GM18517 (cell line): Measurements from ENCODE around the gene ILDR2.

Experiments used
- ATAC-seq: cut with Tn5 transposase; IDR thresholded peaks from one replicate; pipeline ENCODE4 v1.9.1; 2021; ENCODE audit warnings: mild to moderate bottlenecking, moderate library complexity; ENCODE audit not compliant: unreplicated experiment

ILDR2 gene

DNA sequence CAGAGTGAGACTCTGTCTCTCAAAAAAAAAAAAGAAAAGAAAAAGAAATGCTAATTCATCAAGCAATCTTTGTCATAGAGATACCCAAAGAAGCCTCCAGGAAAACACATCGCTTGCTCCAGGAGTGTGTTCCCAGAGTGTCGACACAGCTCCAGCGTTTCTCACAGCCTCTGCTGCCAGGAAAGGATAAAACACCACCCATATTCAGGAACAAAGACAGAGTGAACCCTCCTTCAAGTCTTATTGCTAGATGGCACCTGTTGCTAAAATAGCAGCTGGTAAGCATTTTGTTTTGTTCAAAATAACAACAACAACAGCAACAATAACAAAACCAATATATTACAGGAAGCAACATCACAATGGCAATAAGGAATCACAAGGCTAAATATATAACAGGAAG lies 3.1 kb downstream of the ILDR2 start:
- no peak for ATAC-seq

DNA sequence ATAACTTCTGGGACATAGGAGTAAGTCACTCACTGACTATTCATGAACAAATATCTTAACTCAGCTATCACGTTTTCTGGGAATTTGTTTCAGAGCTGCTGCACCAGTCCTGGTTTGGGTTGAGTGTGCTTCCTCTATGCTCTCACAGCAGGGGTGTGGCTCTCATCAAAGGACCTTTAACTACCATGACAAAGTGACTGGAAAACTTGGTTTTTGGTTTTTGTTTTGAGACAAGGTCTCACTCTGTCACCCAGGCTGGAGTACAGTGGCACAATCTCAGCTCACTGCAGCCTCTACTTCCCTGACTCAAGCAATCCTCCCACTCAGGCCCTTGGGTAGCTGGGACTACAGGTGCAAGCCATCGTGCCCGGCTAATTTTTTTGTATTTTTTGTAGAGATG lies 4.1 kb downstream of the ILDR2 start:
- no peak for ATAC-seq

DNA sequence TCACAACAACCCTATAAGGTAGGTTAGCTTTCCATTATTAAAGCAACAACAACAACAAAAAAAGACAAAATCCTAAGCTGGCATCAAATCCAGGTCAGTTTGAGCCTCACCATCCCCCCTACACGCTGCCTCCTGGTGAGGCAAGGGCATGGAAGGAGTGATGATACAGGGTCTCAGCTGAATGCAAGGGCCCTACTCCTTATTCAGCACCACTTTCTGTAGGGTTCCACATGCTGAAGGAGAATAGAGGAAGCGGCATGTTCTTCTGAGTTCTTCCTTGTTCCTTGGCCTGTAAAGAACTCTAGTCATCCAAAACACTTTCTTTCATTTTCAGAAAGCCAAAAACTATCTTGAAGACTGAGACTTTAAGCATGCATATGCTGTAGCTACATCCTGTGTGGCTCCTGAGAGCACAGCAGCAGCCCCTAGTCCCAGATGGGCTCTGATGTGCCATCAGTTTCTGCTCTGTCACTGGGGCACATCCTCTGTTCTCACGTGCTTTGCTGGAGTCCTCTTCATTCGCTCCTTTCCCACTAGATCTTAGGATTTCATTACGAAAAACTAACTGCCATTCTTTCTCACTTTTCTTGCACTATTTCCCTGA lies 6.2 kb downstream of the ILDR2 start:
- peak; percentile 64 for ATAC-seq

DNA sequence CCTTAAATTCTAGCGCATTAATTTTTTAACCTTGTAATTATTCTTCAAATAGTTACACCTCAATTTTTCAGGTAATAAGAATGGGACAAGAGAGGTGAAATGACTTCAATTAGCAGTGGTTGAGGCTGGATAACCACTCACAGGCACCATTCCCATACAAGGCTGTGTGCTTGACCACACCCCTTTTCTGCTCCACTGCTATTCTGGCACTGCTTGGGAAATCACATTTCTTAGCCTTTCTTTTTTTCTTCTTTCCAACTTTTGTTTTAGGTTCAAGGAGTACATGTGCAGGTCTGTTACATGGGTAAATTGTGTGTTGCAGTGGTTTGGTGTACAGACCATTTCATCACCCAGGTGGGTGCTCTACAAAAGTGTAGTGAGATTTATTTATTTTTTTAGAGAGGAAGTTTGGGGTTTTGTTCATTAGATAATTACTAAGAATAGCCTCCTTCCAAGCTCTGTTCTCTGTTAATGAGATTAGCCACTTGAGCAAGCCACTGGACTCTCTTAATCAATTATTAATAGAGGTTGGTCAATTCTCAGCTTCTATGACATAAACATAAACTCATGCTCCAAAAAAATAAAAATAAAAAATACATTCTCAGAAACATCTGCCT lies 14.4 kb downstream of the ILDR2 start:
- no peak for ATAC-seq

DNA sequence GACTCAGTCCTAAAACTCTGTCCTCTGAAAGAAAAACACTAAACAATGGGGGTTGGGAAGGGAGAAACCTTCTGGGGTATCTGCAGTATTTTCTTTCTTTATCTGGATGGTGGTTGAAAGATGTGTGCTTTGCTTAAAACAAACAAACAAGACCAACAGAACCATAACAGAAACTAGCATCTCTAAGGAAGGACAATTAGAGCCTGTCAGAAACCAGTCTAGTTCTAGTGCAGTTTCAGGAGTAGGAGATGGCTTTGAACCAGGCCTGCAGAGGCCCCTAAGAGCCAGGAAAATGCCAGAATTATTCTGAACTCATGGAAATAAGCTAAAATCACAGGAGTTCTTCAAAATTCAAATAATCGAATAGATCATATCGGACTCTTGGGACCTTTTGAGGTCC lies 18.5 kb downstream of the ILDR2 start:
- no peak for ATAC-seq

DNA sequence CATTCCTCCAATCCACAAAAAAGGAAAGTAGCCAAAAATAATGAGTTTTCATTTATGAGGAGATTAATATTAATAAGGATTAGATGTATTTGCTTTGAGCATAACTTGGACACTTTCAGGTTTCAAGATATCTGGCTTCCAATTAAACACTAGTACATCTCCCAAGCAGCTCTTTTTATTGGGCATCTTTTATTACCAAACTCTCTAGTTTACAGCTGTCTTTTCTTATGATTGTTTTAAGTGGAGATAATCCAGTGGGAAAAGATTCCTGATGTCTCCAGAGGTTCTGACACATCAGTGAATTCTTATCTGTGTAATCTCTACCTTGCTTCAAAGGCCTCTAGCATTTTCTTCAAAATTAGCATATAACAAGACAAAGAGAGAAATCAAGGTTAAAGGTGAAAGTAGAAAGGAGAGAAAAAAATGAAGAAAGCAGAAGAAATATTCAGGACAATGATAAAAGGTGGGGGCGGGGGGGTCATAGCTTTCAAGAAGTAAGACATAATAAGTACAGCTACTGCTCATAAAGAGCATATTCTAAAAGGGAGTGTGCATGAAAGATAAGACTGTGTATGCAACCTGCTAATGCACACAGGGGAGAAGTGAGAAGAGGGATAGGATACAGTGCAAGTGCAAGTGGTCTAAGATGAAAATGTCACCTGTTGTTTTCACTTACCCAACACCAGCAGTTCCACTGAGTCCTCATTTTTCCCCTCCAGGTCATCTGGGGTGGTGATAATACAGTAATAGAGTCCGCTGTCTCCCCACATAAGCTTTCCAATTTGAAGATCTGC lies 19.1 kb downstream of the ILDR2 start:
- no peak for ATAC-seq

DNA sequence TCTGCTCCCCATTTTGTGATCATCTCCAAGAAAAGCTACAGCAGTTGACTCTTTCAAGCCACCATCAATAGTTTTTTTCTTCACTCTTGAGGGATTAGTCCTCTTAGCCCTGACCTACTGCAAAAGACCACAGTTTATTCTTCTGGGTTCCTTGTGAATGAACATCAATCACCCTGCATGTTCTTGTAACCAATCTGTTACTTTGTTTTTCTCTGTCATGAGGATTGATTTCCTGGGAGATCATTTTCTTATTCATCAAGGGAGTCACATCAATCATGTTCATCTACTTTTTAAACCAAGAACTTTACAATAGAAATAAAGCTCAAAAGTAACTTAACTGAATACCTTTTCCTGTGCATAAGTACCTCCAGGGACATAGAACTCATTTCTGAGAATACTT lies 21.8 kb downstream of the ILDR2 start:
- no peak for ATAC-seq

DNA sequence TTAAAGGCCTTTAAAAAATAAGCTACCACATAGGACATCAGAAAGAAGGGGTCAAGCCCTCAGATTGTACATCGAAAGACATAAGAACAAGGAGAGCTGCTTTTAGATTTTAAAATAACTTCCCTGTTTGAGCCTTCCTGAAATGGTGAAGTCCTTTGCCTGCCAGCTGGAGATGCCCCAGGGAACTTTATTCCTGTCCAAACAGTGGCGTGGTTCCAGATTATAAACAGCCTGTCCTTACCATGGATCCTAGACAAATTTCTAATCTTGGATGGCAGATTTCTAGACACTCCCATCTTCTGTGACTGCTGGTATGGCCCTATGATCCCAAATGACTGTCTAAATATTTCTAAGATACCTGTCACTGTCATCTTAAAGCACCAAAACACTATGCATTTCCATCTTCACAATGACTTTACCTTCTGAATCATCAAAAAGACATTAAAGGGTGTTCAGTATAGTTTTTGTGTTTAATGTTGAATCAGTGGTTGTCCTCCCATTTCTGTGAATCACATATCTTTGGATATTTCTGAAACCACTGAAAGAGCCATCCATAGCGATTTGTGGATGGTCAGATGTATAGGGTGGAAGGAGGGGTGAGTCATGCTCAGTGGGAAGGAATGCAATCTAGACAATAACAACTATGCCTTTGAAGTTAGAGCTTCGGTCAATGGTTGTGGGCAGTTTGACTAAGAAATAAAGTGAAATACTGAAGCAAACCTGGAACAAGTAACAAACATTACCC lies 23.2 kb downstream of the ILDR2 start:
- no peak for ATAC-seq

DNA sequence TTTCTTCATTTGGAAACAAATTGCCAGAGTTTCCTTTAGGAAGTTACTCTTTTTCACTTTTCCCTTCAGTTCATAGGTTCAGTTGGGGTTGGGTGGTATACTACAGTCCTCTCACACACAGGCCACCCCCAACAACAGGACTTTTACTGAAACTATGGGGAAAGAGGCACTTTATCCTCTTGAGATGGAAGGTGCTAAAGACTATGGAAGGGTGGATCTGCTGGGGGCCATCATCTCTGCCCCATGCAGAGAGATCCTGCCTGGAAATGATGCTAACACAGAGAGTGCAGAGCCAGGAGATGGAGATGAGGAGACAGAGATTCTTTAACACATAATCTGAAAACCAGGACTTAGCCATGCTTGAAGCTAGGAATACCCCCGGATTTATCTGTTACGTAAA lies 24.3 kb downstream of the ILDR2 start:
- no peak for ATAC-seq

DNA sequence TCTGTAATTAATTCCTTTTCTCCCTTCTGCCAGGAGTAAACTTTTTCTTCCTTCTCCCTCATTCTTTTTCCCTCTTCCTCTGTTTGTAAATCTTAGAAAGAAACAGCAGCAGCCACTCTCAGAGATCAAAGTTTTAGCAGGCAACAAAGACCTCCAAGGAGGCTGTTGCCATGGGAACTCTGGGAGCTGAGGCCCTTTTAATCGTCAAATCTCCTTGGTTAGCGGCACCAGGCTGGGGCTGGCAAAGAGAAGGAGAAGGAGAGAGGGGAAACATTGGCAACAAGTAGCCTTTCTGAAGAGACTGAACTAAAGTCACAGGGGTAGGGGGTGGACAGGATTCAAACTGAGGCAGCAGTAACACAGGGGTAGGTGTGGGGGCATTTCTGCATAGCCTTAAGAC lies 25.2 kb downstream of the ILDR2 start:
- ATAC-seq = no peak

DNA sequence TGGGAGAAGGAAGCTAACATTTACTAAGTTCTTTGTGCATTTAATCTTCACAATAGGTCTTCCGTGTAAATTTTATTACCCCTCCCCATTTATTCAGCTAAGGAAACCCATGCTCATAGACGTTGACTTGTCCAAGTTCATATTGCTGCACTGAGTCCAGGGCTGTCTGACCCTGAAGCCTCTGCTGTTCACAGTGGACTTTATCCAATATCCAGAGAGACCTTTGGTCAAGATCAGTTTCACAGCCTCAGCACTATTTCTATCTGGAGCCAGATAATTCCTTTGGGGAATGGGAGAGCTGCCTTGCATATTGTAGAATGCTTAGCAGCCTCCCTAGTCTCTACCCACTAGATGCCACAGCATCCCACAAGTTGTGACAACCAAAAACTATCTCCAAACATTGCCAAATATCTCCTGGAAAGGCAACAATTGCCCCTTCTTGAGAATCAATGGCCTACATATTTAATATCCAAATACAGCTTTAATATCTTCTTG lies 26.4 kb downstream of the ILDR2 start:
- ATAC-seq = no peak

DNA sequence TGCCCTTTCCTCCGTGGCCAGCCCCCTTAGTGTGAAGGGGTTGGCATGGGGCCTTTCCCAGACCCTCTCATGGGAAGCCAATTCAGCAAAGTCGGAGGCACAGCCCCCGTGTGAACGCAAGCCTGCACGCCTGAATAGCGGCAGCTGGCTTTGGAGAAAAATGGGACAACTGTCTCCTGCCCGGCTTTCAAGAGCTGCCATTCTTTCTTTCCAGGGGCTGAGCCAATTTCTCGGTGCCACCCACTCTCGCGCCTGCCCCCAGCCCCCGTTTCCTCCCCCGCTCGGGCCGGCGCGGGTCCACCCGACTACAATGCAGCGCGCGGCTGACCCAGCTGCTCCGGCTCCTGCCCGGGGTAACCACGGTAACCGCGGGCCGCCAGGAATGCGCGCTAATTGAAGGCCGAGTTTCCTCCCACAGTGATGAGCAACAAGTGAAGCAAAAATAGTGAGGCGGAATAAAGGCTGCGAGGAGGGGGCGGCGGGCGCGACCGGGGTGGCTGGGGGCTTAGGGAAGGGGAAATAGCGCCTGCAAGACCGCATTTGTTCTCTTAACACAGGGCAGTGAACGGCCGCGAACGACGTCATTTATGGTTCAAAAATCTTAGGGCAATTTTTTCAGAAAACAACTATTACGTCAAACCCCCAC lies 27.8 kb downstream of the ILDR2 start:
- no peak for ATAC-seq

DNA sequence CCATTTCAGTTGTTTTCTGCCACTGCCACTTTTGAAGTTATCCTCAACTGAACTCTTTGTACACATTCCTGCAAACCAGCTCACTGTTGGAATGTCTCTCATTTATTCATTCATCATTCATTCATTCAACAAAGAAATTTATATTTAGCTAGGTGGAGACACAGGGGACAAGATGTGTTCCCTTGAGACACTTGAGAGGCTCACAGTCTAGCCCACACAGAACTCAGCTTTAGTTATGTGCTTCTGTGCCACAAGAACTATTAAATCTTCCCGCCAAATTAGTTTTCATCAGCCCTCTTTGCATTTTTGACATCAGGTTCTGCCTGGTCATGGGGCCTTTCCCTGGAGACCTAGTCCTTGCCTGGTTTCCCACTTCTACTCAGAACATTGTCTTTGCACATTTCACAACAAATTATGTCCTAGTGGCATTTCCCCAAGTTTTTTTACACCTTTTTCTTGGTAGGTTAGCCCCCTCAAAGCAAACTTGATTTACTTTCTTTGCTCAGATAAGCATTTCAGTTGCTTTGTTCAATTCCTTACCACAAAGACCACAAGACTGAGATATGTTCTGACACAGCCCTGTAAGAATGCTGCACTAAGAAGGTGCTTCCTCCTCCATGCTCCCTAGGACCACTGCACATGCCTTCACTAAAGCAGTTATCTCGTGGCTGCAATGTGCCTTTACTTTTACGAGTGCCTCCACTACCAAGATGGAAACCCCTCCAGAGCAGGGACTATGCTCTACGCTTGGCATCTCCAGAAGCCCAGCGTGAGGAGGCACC lies 31.0 kb downstream of the ILDR2 start:
- no peak for ATAC-seq

DNA sequence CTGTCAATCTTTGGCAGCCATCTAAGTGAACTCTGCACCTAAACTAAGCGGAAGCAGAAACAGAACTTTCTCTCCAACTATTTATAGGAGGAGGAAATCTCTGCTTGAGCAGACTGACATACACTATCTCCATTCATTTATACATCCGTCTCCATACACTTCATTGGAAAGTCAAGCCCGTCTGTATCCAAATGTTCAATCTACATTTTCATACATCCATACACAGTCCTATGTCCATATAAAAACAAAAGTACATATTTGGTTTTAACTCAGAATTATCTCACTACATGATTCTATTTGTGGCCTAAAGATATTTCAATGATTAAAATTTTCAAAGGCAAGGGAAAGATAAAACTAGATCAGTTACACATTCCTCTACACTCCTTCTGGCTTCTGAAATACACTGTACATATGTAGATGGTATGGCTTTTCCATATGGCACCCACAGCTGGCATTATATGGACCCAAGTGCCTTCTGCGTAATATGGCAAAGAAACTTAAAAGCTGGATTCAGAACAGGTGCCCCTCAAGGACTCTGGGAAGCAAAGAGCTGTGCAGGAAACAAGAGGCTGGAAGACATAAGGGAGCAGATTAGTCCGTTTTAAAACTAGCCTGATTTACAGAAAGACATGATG lies 35.5 kb downstream of the ILDR2 start:
- no peak for ATAC-seq

DNA sequence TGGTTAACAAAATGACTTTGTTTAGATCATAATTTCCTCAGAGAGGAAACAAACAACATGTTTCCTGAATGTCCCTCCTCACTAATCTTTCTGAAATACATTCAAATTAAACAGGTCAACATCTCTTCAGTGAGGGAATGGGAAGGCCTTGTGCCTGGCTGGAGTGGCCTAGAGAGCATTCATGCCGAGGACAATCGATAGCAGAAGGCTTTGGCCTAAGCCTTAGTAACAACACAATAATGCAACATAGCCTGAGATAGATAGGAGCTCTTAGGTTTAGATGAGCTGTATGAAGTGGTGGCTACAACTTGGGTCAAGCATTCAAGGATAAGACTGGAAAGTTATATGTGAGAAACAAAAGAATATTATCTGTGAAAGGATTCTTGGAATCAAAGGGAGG lies 37.4 kb downstream of the ILDR2 start:
- no peak for ATAC-seq

DNA sequence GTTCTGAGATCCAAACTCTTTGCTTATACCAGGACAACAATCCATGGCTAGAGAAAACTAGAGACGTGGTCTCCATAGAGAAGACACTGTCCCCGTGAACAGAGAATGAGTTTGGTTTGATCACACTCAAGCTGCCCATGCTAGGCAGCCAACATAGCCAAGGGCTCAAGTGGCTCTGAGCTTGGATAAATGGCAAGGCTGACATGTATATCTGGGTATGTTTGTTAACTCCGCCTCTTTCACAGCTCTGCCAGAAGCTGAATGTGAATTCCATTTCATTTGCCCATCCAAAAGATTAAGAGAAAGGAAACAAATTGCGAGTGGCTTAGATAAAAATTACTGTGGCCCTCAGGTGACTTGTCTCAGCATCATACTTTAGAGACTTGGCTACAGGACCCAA lies 38.0 kb downstream of the ILDR2 start:
- ATAC-seq = no peak

DNA sequence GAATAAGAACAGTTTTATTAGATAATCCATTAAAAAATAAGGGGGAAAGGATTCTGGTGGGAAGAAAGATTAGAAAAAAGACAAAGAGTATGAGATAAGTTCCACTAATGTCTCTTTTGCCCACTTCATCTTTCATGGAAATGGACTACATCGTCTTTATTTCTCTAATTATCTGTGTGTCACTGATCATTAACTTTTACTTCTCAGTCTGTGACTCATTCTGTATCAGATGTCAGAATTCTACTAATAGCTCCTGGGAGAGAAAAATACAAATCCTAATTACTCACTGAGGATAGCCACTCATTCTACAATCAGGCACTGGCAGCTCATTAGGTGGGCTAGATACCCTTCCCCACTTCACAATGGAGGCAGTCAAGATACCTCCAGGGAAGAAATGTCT lies 41.7 kb downstream of the ILDR2 start:
- no peak for ATAC-seq

DNA sequence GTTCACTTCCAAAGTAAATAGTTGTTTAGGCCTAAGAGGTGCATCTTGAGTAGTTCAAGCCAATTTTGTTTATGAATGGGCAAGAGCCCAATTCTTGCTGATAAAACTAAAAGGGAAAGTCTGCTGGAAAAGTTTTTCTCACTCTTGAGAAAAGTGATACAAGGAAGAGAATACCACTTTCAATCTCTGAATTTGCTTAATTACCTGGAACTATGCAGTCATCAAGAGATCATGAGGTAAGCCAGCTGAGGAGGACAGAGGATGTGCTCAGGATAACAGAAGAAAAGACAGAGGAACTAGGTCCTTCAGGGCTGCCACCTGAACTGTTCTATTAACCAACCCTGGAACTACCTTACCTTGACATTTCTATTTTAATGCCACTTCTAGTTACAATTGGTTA lies 42.2 kb downstream of the ILDR2 start:
- ATAC-seq = no peak

DNA sequence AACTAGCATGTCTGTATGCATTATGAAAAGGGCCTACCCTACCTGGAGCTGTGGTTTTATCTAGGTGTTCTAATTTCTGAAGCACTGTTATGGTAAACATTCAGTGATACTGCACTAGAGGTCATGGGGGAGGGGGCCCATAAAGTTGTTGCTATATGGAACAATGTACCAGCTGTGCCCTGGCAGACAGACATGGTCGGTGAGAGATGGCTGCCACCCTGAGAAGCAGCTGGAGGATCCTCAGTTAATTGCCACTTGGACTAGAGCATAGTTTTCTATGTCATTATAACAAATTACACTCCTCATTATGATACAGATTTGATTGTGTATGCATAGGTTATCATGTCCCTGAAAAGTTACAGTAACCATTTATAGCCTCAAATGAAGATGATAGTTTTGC lies 45.4 kb downstream of the ILDR2 start:
- ATAC-seq = no peak

DNA sequence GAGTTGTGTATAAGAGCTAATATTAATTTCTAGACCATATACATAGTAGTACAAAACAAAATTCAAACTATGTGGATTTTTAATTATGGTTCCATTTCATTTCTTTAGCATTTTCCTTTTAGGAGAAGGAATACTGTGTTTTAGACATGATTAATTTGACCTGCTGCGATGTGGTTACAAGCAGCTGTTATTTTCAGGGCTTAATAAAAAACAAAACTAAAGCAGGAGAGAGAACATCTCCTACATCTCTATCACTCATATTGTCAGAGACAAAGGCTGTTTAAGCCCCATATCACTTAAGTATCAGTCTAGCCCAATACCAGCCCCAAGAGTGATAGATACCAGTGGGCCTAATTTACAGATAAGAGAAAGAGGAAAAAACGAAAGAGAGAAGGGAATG lies 47.6 kb downstream of the ILDR2 start:
- no peak for ATAC-seq
